ENCODE results near the gene SRSF12. TPM values are rescaled to one million over a fixed set of nuclear protein-coding genes. Genes with fewer than 3 reads are reported as not detected.
A peak's percentile ranks its signal among the peaks of the same experiment; 100 is the strongest.

The SRSF12 gene
- total and polyA plus RNA-seq, 2 donors (not counting 3 experiments of a cell fraction or from before 2014, with no cell fraction given) = 0.07 to 0.18 TPM

- POLR2A ChIA-PET = interaction anchor here (1.5 kb wide), 1 partner anchor 37 kb away, joined by 3 read pairs; the partner anchor contains the start of gene PNRC1
Measured at GRCh38 chr6:89116702-89117101, 1.2 kb downstream of the SRSF12 start.

DNA sequence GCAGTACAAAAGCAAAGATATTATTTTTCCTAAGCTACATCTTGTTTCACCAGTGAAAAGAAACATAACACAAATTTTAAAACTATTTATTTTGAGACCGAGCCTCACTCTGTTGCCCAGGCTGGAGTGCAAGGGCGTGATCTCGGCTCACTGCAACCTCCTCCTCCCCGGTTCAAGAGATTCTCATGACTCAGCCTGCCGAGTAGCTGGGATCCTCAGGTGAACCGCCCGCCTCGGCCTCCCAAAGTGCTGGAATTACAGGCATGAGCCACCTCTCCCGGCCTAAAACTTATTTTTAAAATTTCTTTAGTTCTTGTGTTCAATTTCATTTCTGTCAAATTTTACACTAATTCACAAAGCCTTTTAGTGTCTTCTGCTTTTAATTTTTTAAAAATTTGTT lies 5.9 kb downstream of the SRSF12 start:
- Histone ChIP-seq H3K79me2 (ENCODE audit: control insufficient read depth, insufficient read depth, low read length) (no peaks in the 10 kb centered on the region), H3K4me3 (replicated peaks in 1 of 3; ENCODE audit: insufficient read depth in 1 of 3, low read depth in 1 of 3, low read length in 3 of 3) (no peak overlapping the region), H2AFZ (ENCODE audit: low read depth, low read length) (no peak overlapping the region), H3K4me1 (ENCODE audit: control insufficient read depth, extremely low read depth, insufficient read depth, low read length) (peaks cover under 1% of the 10 kb centered on the region), H3K9me1 (replicated peaks; ENCODE audit: control insufficient read depth, extremely low read depth, insufficient read depth, low read length) (no peaks in the 10 kb centered on the region), H3K27me3 (ENCODE audit: control insufficient read depth in 2 of 2, insufficient read depth in 2 of 2, low read length in 2 of 2) (peaks cover 6 to 7% of the 10 kb centered on the region in 2 experiments), H4K20me1 (replicated peaks; ENCODE audit: control insufficient read depth, extremely low read depth, insufficient read depth, low read length) (no peaks in the 10 kb centered on the region), H3K36me3 (ENCODE audit: control insufficient read depth in 2 of 2, extremely low read depth in 1 of 2, insufficient read depth in 2 of 2, low read length in 2 of 2) (no peaks in the 10 kb centered on the region), H3K9ac (replicated peaks; ENCODE audit: extremely low read depth, insufficient read depth, low read length) (no peak overlapping the region), H3K9me3 (replicated peaks; ENCODE audit: control insufficient read depth, insufficient read depth, low read length) (no peaks in the 10 kb centered on the region), H3K27ac (ENCODE audit: insufficient read depth, low read depth, low read length) (no peak overlapping the region), H3K4me2 (ENCODE audit: insufficient read depth, low read length) (no peak overlapping the region)
- no peak for FAIRE-seq
- POLR2A ChIA-PET = no interaction called here
- intact Hi-C loops (cut with micrococcal nuclease) = no loop called here
- BruUV-seq (replicated peaks) = no TSS peak
- TF ChIP-seq MYC (IDR thresholded peaks at IDR 0.05; ENCODE audit: low read depth, low read length) = no peak
- no peak for TF ChIP-seq EZH2 (IDR thresholded peaks at IDR 0.05; ENCODE audit: borderline replicate concordance, low read depth, low read length, severe bottlenecking)
- no peak for TF ChIP-seq CTCF (IDR thresholded peaks at IDR 0.05; ENCODE audit: extremely low read depth in 1 of 2, insufficient read depth in 1 of 2, low read depth in 1 of 2, low read length in 2 of 2)
- TF ChIP-seq GATA2 (IDR thresholded peaks at IDR 0.05; ENCODE audit: insufficient read depth, insufficient read length, low read depth, low read length) = no peak
- no peak for TF ChIP-seq FOS (IDR thresholded peaks at IDR 0.05; ENCODE audit: borderline replicate concordance, insufficient read depth, low read length)
- TF ChIP-seq POLR2AphosphoS5 (IDR thresholded peaks at IDR 0.05; ENCODE audit: insufficient read depth, low read depth, low read length) = no peak
- CTCF ChIA-PET = interaction anchor here (1.5 kb wide), 1 partner anchor 9 kb away, joined by 4 read pairs; no protein-coding TSS in a partner anchor
- no peak for DNase-seq (ENCODE audit: low read depth, low spot score)
- dilution Hi-C loops (cut with MboI; ENCODE audit: extremely low pct_ligation_motif_present, low sequenced_read_pairs) = no loop called here

More at GRCh38 chr6:89116702-89117101, 1.2 kb downstream of the SRSF12 start:
- TF ChIP-seq GATA2 (IDR thresholded peaks at IDR 0.05; ENCODE audit: insufficient read depth, insufficient read length, low read depth, low read length) (no peak), MYC (IDR thresholded peaks at IDR 0.05; ENCODE audit: low read depth, low read length) (no peak), JUN (IDR thresholded peaks at IDR 0.05; ENCODE audit: borderline replicate concordance, insufficient read depth, insufficient read length, low read depth) (no peak), FOS (IDR thresholded peaks at IDR 0.05; ENCODE audit: borderline replicate concordance, insufficient read depth, low read length) (no peak), POLR2AphosphoS5 (IDR thresholded peaks at IDR 0.05; ENCODE audit: insufficient read depth, low read depth, low read length) (no peak), POLR2A (IDR thresholded peaks at IDR 0.05; ENCODE audit: low read depth, low read length) (no peak), EZH2 (IDR thresholded peaks at IDR 0.05; ENCODE audit: borderline replicate concordance, low read depth, low read length, severe bottlenecking) (no peak)
- TF ChIP-seq, protein P1, sequence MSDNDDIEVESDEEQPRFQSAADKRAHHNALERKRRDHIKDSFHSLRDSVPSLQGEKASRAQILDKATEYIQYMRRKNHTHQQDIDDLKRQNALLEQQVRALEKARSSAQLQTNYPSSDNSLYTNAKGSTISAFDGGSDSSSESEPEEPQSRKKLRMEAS (IDR thresholded peaks at IDR 0.05; ENCODE audit: insufficient read depth, insufficient read length) = no peak
- no TSS peak for BruUV-seq (replicated peaks)
- peak overlapping the region; percentile 90 for H3K4me2 ChIP-seq (ENCODE audit: insufficient read depth, low read length)
- H2AFZ ChIP-seq (ENCODE audit: low read depth, low read length) = no peak overlapping the region
- H3K9me1 ChIP-seq (replicated peaks; ENCODE audit: control insufficient read depth, extremely low read depth, insufficient read depth, low read length) = no peaks in the 10 kb centered on the region
- H3K4me3 ChIP-seq (replicated peaks in 1 of 3; ENCODE audit: insufficient read depth in 1 of 3, low read depth in 1 of 3, low read length in 3 of 3) = peak overlapping the region in 1 of 3 experiments; percentile 66
- intact Hi-C loops (cut with micrococcal nuclease) = no loop called here
- no peaks in the 10 kb centered on the region for H4K20me1 ChIP-seq (replicated peaks; ENCODE audit: control insufficient read depth, extremely low read depth, insufficient read depth, low read length)
- no peak overlapping the region for H3K27ac ChIP-seq (ENCODE audit: insufficient read depth, low read depth, low read length)
- FAIRE-seq (no peak), DNase-seq (ENCODE audit: low read depth, low spot score) (no peak)
- no peaks in the 10 kb centered on the region for H3K79me2 ChIP-seq (ENCODE audit: control insufficient read depth, insufficient read depth, low read length)
- H3K4me1 ChIP-seq (ENCODE audit: control insufficient read depth, extremely low read depth, insufficient read depth, low read length) = peaks cover 9% of the 10 kb centered on the region
- no peak overlapping the region for H3K9ac ChIP-seq (replicated peaks; ENCODE audit: extremely low read depth, insufficient read depth, low read length)
- no peaks in the 10 kb centered on the region for H3K36me3 ChIP-seq (ENCODE audit: control insufficient read depth in 2 of 2, extremely low read depth in 1 of 2, insufficient read depth in 2 of 2, low read length in 2 of 2)
- H3K9me3 ChIP-seq (replicated peaks; ENCODE audit: control insufficient read depth, insufficient read depth, low read length) = no peaks in the 10 kb centered on the region
- dilution Hi-C loops (cut with MboI; ENCODE audit: extremely low pct_ligation_motif_present, low sequenced_read_pairs) = no loop called here
- peaks cover 10 to 26% of the 10 kb centered on the region in 2 experiments for H3K27me3 ChIP-seq (ENCODE audit: control insufficient read depth in 2 of 2, insufficient read depth in 2 of 2, low read length in 2 of 2)
- CTCF ChIA-PET = interaction anchor here (1.0 to 1.3 kb wide), 3 partner anchors 36 to 134 kb away, joined by 3 to 5 read pairs (median 5); partner anchors contain the start of gene PNRC1

Data from endothelial cell of umbilical vein (primary cell).